Loucy (cell line): Measurements from ENCODE around the gene DPP3.
"Not testable (repeated sequence)": the region's sequence is repeated elsewhere in the genome, so short reads cannot be mapped to it uniquely, and the experiment has no call there.

Experiments
- EZH2phosphoT487 ChIP-seq: fragments of 200-600 bp; IDR thresholded peaks from 2 replicates; pipeline ENCODE4 v1.6.1; 2018; ENCODE audit warnings: antibody characterized with exemption, mild to moderate bottlenecking, moderate library complexity, borderline replicate concordance
- TF ChIP-seq, protein P1 (sequence below): fragments of 200-600 bp; sonication (generic); conservative IDR thresholded peaks from 2 replicates; pipeline ENCODE4 v1.5.1; 2014; ENCODE audit warnings: mild to moderate bottlenecking, antibody characterized with exemption, low read length

DNA sequence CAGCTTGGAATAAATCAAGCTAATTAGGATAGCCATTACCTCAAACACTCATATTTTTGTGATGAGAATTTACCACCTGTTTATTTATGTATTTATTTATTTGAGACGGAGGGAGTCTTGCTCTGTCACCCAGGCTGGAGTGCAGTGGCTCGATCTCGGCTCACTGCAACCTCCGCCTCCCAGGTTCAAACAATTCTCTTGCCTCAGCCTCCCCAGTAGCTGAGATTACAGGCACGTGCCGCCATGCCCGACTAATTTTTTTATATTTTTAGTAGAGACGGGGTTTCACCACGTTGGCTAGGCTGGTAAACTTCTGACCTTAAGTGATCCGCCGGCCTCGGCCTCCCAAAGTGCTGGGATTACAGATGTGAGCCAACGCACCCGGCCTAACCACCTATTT is 64.7 kb downstream of the DPP3 start:
- TF ChIP-seq, protein P1, sequence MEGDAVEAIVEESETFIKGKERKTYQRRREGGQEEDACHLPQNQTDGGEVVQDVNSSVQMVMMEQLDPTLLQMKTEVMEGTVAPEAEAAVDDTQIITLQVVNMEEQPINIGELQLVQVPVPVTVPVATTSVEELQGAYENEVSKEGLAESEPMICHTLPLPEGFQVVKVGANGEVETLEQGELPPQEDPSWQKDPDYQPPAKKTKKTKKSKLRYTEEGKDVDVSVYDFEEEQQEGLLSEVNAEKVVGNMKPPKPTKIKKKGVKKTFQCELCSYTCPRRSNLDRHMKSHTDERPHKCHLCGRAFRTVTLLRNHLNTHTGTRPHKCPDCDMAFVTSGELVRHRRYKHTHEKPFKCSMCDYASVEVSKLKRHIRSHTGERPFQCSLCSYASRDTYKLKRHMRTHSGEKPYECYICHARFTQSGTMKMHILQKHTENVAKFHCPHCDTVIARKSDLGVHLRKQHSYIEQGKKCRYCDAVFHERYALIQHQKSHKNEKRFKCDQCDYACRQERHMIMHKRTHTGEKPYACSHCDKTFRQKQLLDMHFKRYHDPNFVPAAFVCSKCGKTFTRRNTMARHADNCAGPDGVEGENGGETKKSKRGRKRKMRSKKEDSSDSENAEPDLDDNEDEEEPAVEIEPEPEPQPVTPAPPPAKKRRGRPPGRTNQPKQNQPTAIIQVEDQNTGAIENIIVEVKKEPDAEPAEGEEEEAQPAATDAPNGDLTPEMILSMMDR, result not testable (repeated sequence)
- TF ChIP-seq EZH2phosphoT487, result not testable (repeated sequence)
